ENCODE measurements around the gene ANKS4B. TPM values are rescaled to one million over a fixed set of nuclear protein-coding genes. Genes with fewer than 3 reads are reported as not detected.

ANKS4B gene
- total RNA-seq, 1 experiment from 2014 or later: 0.09 TPM

GRCh38 chr16:21224800-21225199, 8.7 kb upstream of the ANKS4B start:
- Histone ChIP-seq H3K9me3 (ENCODE audit: control insufficient read depth, low read depth, low read length) (no peaks in the 10 kb centered on the region), H3K27ac (ENCODE audit: insufficient read length, low read depth, low read length) (no peak overlapping the region), H3K79me1 (ENCODE audit: insufficient read depth, low read depth, low read length, poor library complexity, severe bottlenecking) (no peaks in the 10 kb centered on the region), H2AK5ac (ENCODE audit: insufficient read length, low read length) (no peak overlapping the region), H3K18ac (ENCODE audit: insufficient read length, low read depth, low read length) (no peak overlapping the region), H2BK15ac (ENCODE audit: low read depth, low read length) (no peak overlapping the region), H3K27me3 (ENCODE audit: insufficient read depth, low read length) (no peaks in the 10 kb centered on the region; the same call in 1 of the 2 replicates), H3K14ac (ENCODE audit: insufficient read depth, low read length) (no peak overlapping the region), H3T11ph (ENCODE audit: low read length) (no peak overlapping the region), H3K4ac (ENCODE audit: low read depth, low read length) (no peak overlapping the region), H3K4me2 (ENCODE audit: insufficient read depth, insufficient read length, low read length) (no peak overlapping the region), H4K5ac (ENCODE audit: insufficient read length, low read depth, low read length) (no peak overlapping the region), H4K8ac (replicated peaks; ENCODE audit: insufficient read length, low read depth, low read length) (no peak overlapping the region), H3K9ac (ENCODE audit: extremely low read depth, insufficient read length, low read length) (no peak overlapping the region), H4K91ac (ENCODE audit: insufficient read length, low read depth, low read length) (no peak overlapping the region), H3K23ac (ENCODE audit: insufficient read length, low read depth, low read length) (no peak overlapping the region), H3K79me2 (ENCODE audit: insufficient read depth, low read length) (no peaks in the 10 kb centered on the region), H4K20me1 (ENCODE audit: control insufficient read depth, insufficient read depth, insufficient read length) (no peaks in the 10 kb centered on the region), H2AFZ (ENCODE audit: low read length) (no peak overlapping the region), H2BK12ac (ENCODE audit: insufficient read length, low read depth, low read length) (no peak overlapping the region), H2BK5ac (ENCODE audit: insufficient read length, low read length) (no peak overlapping the region), H3K23me2 (ENCODE audit: insufficient read length, low read depth, low read length, poor library complexity, severe bottlenecking) (no peaks in the 10 kb centered on the region), H2BK20ac (ENCODE audit: low read depth, low read length, poor library complexity, severe bottlenecking) (no peak overlapping the region), H2BK120ac (ENCODE audit: low read depth, low read length, poor library complexity, severe bottlenecking) (no peak overlapping the region), H3K56ac (ENCODE audit: insufficient read length, low read depth, low read length) (no peak overlapping the region), H3K4me1 (ENCODE audit: insufficient read depth, low read length) (peaks cover 10% of the 10 kb centered on the region)
- Mint-ChIP-seq H3K4me3 (no peak overlapping the region), H3K4me1 (peaks cover 40 to 47% of the 10 kb centered on the region in 2 experiments), H3K27me3 (ENCODE audit: low read depth) (peaks cover 15% of the 10 kb centered on the region), H3K36me3 (ENCODE audit: insufficient read depth in 1 of 3, low read depth in 3 of 3) (peaks cover 3 to 5% (median 5%) of the 10 kb centered on the region in 3 experiments; a peak in 5 of 7 replicates), H3K9me3 (peaks cover 8 to 10% of the 10 kb centered on the region in 2 experiments), H3K27ac (no peak overlapping the region)
- no CpG with 5 or more reads among the region's 2 CpGs for WGBS (ENCODE audit: extremely low coverage, insufficient read length, low lambda C conversion rate)
- DNase-seq: no peak
- no peak for TF ChIP-seq CTCF (conservative IDR thresholded peaks at IDR 0.05)
